Stomach (tissue), 9 donors: ENCODE data around the gene NMRK2. TPM values are rescaled to one million over a fixed set of nuclear protein-coding genes. Genes with fewer than 3 reads are reported as not detected.
"Not testable (repeated sequence)": the region's sequence is repeated elsewhere in the genome, so short reads cannot be mapped to it uniquely, and the experiment has no call there.

Experiments
- DNase-seq, 2 donors: peaks; one replicate each; pipeline versions ENCODE4 v3.0.0 to v3.0.0-alpha.2; 2013 to 2019
- H3K27ac ChIP-seq, 5 donors: fragments of 200-600 bp in 4 of 5; sonication (generic) in 4 of 5; one replicate each; pipeline ENCODE4 v1.5.1; 2013 to 2019; ENCODE audit warnings: mild to moderate bottlenecking in 1 of 5, moderate library complexity in 1 of 5
- H3K27me3 ChIP-seq, 3 donors: fragments of 200-600 bp; sonication (generic); one replicate each; pipeline ENCODE4 v1.5.1; 2017 to 2019; ENCODE audit warnings: mixed run types in 1 of 3
- H3K36me3 ChIP-seq, 4 donors: fragments of 200-600 bp; sonication (generic); 1 replicate in 3 of 4; 2 replicates in 1 of 4; pipeline ENCODE4 v1.5.1; 2016 to 2019
- H3K4me1 ChIP-seq, 4 donors: fragments of 200-600 bp; sonication (generic); one replicate each; pipeline ENCODE4 v1.5.1; 2016 to 2019
- H3K4me3 ChIP-seq, 4 donors: fragments of 200-600 bp; sonication (generic) in 3 of 4; one replicate each; pipeline ENCODE4 v1.5.1; 2016 to 2019; ENCODE audit warnings: mild to moderate bottlenecking in 1 of 4
- H3K9me3 ChIP-seq, 4 donors: fragments of 200-600 bp; sonication (generic); one replicate each; pipeline ENCODE4 v1.5.1; 2016 to 2019
- EP300 ChIP-seq: sonication (generic); formaldehyde crosslinking; IDR thresholded peaks from one replicate; pipeline ENCODE4 v1.6.1; 2017; ENCODE audit warnings: antibody characterized with exemption
- POLR2A ChIP-seq, 4 donors: fragments of 450-650 bp; IDR thresholded peaks; one replicate each; pipeline ENCODE4 v1.6.1; 2016; ENCODE audit warnings: antibody characterized with exemption in 4 of 4, control low read depth in 2 of 4, mild to moderate bottlenecking in 1 of 4, moderate library complexity in 1 of 4
- POLR2AphosphoS5 ChIP-seq, 3 donors: sonication (generic); formaldehyde crosslinking; IDR thresholded peaks; one replicate each; pipeline ENCODE4 v1.6.1; 2016; ENCODE audit warnings: antibody characterized with exemption in 3 of 3
- WGBS, 5 donors: extraction: QIAGEN DNeasy Blood & Tissue Kit in 3 of 5; methylation state at CpG; one replicate each; pipeline versions ENCODE4 v1.1.5 to v1.1.7; 2013 to 2018; 5-methylcytosine and 5-hydroxymethylcytosine counted together
- intact Hi-C: fragments of 100-400 bp; cut with DNase I; formaldehyde crosslinking; loops from one replicate; pipeline ENCODE4 v1.15.1; 2023; ENCODE audit warnings: low total_unique reads
- polyA plus RNA-seq, 3 donors: library from polyadenylated mRNA; stranded (reverse); fragments of 200-250 nt; gene quantifications; one replicate each; pipeline ENCODE4 v1.2.3, GENCODE V29; 2013
- total RNA-seq, 5 donors: library from RNA; depleted of rRNA; stranded (reverse); fragments of >200 nt; gene quantifications; one replicate each; pipeline versions ENCODE4 v1.1.0 to v1.2.3, GENCODE V29; 2014 to 2016
- TF ChIP-seq, protein P1 (sequence below), 7 experiments: fragments of 450-650 bp in 4 of 7; fragments of 200-600 bp in 3 of 7; sonication (generic) in 3 of 7; IDR thresholded peaks; one replicate each; pipeline ENCODE4 v1.5.1; 2016 to 2019; ENCODE audit warnings: antibody characterized with exemption in 7 of 7, control low read depth in 2 of 7, mild to moderate bottlenecking in 1 of 7
- donor health status: healthy with polysubstance abuse.
- donor health status: Bipolar disorder and iron deficiency.
- donor health status: healthy.

Gene NMRK2
- total and polyA plus RNA-seq, 8 donors = 0.55 to 4.3 (median 1.5) TPM; not detected in 4

DNA sequence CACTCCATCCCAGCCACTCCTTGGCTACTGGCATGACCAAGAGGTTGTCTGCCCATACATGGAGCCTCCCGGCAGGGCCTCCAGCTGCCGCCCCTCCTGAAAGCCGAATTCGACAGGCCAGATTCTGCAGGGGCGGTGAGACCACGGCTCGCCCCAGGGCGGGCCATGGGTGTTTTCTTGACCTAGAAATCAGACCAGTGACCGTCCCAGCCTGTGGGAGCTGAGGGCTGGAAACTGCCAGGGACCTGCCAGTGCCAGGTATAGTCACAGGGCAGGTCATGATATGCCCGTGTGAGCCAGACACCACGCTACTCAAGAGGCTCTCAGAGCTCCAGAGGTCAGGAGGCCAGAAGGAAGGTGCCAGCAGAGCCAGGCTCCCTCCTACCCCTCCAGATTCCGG lies 21.2 kb downstream of the NMRK2 start:
- no peak for TF ChIP-seq EP300
- TF ChIP-seq, protein P1, sequence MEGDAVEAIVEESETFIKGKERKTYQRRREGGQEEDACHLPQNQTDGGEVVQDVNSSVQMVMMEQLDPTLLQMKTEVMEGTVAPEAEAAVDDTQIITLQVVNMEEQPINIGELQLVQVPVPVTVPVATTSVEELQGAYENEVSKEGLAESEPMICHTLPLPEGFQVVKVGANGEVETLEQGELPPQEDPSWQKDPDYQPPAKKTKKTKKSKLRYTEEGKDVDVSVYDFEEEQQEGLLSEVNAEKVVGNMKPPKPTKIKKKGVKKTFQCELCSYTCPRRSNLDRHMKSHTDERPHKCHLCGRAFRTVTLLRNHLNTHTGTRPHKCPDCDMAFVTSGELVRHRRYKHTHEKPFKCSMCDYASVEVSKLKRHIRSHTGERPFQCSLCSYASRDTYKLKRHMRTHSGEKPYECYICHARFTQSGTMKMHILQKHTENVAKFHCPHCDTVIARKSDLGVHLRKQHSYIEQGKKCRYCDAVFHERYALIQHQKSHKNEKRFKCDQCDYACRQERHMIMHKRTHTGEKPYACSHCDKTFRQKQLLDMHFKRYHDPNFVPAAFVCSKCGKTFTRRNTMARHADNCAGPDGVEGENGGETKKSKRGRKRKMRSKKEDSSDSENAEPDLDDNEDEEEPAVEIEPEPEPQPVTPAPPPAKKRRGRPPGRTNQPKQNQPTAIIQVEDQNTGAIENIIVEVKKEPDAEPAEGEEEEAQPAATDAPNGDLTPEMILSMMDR (IDR thresholded peaks at IDR 0.05) = no peak
- TF ChIP-seq POLR2A (IDR thresholded peaks at IDR 0.05) = no peak
- no peak for TF ChIP-seq POLR2AphosphoS5 (IDR thresholded peaks at IDR 0.05)
- Histone ChIP-seq H3K9me3 (no peaks in the 10 kb centered on the region), H3K27me3 (no peaks in the 10 kb centered on the region), H3K4me3 (no peak overlapping the region), H3K27ac (peak overlapping the region in 3 of 5 donors; percentile 27 to 82 (median 46)), H3K4me1 (peaks cover 10 to 43% (median 30%) of the 10 kb centered on the region in 4 donors), H3K36me3 (peaks cover 12 to 41% (median 37%) of the 10 kb centered on the region in 4 donors)
- whole genome bisulfite sequencing, 5 donors = 79 to 84% (median 80%) methylated on average over 10 to 12 of the region's 12 CpGs
- intact Hi-C loops = no loop called here
- DNase-seq = peak in 1 of 2 donors; percentile 23

DNA sequence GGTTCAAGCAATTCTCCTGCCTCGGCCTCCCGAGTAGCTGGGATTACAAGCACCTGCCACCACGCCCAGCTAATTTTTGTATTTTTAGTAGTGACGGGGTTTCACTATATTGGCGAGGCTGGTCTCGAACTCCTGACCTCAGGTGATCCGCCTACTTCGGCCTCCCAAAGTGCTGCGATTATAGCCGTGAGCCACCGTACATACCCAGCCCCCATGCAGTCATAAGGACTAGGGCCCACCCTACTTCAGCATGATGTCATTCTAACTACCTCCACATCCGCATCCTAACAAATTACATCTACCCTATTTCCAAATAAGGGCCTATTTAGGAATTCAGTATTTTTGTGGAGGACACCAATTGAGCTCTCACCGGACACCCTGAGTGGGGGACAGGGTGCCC lies 22.4 kb downstream of the NMRK2 start:
- H3K4me3 ChIP-seq, H3K9me3 ChIP-seq, intact Hi-C loops, H3K27me3 ChIP-seq, DNase-seq: not testable (repeated sequence)
- Histone ChIP-seq H3K27ac (peak overlapping the region in 2 of 5 donors; percentile 46 to 82), H3K4me1 (peaks cover 10 to 39% (median 26%) of the 10 kb centered on the region in 4 donors), H3K36me3 (peaks cover 24 to 53% (median 49%) of the 10 kb centered on the region in 4 donors)
- WGBS, 5 donors = 78 to 91% (median 84%) methylated on average over 13 of the region's 13 CpGs

DNA sequence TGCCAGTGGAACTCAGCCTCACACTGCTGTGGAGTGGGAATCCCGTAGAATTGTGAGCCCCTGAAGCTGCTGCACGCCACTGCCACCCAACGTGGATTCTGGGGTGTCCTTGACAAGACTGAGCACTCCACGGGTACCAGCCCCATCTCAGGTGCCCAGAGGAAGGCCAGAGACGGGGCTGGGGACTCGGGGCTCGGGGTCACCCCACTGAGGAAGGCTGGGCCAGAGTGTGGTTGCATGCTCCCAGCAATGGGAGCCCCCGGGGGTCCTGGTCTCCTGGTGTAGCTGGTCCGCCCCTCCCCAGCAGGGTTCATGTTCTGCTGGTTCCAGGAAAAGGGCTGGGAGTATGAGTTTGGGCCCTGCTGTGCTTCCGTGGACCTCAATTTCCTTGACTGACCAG lies 22.8 kb downstream of the NMRK2 start:
- Histone ChIP-seq H3K9me3 (no peaks in the 10 kb centered on the region), H3K4me3 (no peak overlapping the region), H3K27me3 (no peaks in the 10 kb centered on the region), H3K4me1 (peaks cover 9 to 34% (median 22%) of the 10 kb centered on the region in 4 donors), H3K27ac (peak overlapping the region in 2 of 5 donors; percentile 46 to 82), H3K36me3 (peaks cover 28 to 57% (median 53%) of the 10 kb centered on the region in 4 donors)
- TF ChIP-seq POLR2A (IDR thresholded peaks at IDR 0.05) (no peak), EP300 (no peak), POLR2AphosphoS5 (IDR thresholded peaks at IDR 0.05) (no peak)
- TF ChIP-seq, protein P1 (IDR thresholded peaks at IDR 0.05) = no peak
- intact Hi-C loops = no loop called here
- WGBS, 5 donors = 74 to 93% (median 84%) methylated on average over 8 to 10 of the region's 10 CpGs
- no peak for DNase-seq

DNA sequence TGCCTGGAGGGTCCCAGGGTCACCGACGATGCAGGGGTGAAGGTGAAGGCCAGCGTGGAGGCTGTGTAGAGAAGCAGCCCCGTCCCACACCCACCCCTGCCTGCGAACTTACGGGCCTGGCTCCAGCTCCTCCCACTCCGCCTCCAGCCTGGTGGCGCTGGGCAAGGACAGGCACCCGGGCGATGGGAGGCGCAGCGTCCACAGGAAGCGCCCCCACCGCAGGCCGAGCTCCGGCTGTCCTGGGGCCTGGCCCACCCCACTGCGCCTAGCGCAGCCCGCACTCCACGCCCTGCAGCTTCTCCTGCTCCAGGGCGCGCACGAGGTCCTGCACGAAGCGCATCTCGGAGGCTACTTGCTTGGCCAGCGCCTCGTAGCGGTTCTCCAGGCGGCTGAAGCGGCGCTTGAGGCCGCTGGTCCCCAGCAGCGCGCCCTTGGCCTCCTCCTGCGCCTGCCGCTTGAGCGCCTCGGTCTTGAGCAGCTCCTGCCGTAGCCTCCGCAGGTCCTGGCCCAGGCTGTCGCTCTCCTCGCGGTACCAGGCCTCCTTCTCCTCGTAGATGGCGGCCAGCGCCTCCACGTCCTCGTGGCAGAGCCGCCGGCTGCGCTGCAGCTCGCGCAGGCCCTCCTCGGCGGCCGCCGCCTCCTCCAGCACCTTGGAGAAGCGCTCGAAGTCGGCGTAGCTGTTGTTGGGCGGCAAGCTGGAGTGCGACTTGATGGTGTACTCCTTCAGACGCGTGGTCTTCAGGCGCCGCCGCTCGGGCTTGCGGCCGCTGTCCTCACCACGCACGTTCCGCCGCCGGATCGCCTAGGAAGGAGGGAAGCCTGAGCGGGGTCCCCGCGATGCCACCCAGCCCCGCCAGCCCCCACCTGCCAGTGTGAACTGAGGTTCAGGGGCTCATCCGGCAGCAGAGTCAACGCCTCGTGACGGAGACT lies 26.2 kb downstream of the NMRK2 start:
- H3K4me3 ChIP-seq = no peak overlapping the region
- WGBS, 5 donors = 95 to 97% (median 97%) methylated on average over 61 to 86 of the region's 86 CpGs
- TF ChIP-seq, protein P1 (IDR thresholded peaks at IDR 0.05) = no peak
- no peak overlapping the region for H3K27ac ChIP-seq
- DNase-seq = no peak
- intact Hi-C loops = no loop called here
- peaks cover 61 to 91% (median 87%) of the 10 kb centered on the region in 4 donors for H3K36me3 ChIP-seq
- no peaks in the 10 kb centered on the region for H3K9me3 ChIP-seq
- no peaks in the 10 kb centered on the region for H3K27me3 ChIP-seq
- H3K4me1 ChIP-seq = peaks cover 0 to 7% (median under 1%) of the 10 kb centered on the region in 4 donors

DNA sequence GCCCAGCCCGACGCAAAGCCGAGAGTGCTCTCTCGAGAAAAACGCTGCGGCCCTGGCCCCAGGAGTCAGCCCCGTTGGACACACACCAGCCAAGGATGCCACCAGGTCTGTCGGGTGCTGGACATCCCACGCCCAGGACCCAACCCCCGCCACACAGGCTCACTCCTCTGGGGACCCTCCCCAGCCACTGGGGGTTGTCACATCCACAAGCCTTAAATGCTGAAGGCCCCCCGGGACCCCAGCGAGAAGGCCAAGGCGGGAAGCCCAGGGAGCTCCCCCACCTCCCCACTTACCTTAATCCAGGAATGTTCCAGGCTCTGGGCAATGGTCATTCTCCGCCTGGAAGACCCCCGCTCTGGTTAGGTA lies 26.9 kb downstream of the NMRK2 start:
- intact Hi-C loops = no loop called here
- no peak overlapping the region for H3K27ac ChIP-seq
- DNase-seq = no peak
- H3K4me1 ChIP-seq = peaks cover 0 to 8% (median 2%) of the 10 kb centered on the region in 4 donors
- peaks cover 68 to 95% (median 94%) of the 10 kb centered on the region in 4 donors for H3K36me3 ChIP-seq
- no peak for TF ChIP-seq POLR2AphosphoS5 (IDR thresholded peaks at IDR 0.05)
- no peak for TF ChIP-seq POLR2A (IDR thresholded peaks at IDR 0.05)
- TF ChIP-seq EP300 = no peak
- TF ChIP-seq, protein P1 (IDR thresholded peaks at IDR 0.05) = no peak
- WGBS, 5 donors = 92 to 99% (median 97%) methylated on average over 7 to 15 of the region's 15 CpGs
- H3K4me3 ChIP-seq = no peak overlapping the region
- H3K9me3 ChIP-seq = no peaks in the 10 kb centered on the region
- H3K27me3 ChIP-seq = no peaks in the 10 kb centered on the region
